Breast epithelium (tissue), 3 donors: ENCODE data around the gene HMGN2.

Experiments used
- CTCF ChIP-seq, 3 donors: fragments of 450-650 bp; IDR thresholded peaks; one replicate each; pipeline ENCODE4 v1.5.1; 2016 to 2017; ENCODE audit warnings: antibody characterized with exemption in 3 of 3, mild to moderate bottlenecking in 3 of 3, moderate library complexity in 3 of 3
- POLR2A ChIP-seq: fragments of 450-650 bp; IDR thresholded peaks from one replicate; pipeline ENCODE4 v1.6.1; 2016; ENCODE audit warnings: antibody characterized with exemption, mild to moderate bottlenecking, moderate library complexity

DNA sequence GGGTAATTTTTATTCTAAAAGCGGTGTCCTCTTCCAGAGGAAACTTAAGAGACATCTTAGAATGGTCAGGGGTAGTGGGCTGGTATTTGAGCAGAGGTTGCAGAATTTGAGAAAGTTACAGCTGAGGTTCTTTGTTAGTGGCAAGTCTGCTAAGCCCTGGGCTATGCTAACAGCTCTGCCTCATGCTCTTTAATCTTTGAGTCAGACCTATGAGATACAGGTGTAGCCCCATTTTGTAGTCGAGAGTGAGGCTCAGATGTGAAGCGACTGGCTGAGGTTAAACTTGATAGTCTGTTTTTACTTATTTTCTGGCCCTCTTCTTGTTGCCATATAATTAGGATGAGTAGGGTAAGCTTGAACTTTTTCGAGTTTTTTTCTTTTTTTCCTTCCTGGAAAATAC is 4.7 kb downstream of the HMGN2 start:
- no peak for TF ChIP-seq CTCF (IDR thresholded peaks at IDR 0.05)
- TF ChIP-seq POLR2A: no peak
